KMS-11 (cell line): ENCODE measurements around the gene TNIP1.

Experiments used
- H2AFZ ChIP-seq: fragments of 200-600 bp; sonication (generic); 2 replicates; pipeline ENCODE4 v1.6.1; 2016; ENCODE audit warnings: antibody characterized with exemption, mixed run types, low read depth
- H3K27ac ChIP-seq: fragments of 200-600 bp; sonication (generic); 2 replicates; pipeline ENCODE4 v1.6.1; 2016; ENCODE audit warnings: mild to moderate bottlenecking, mixed run types
- H3K27me3 ChIP-seq: fragments of 200-600 bp; sonication (generic); 2 replicates; pipeline ENCODE4 v1.6.1; 2017; ENCODE audit warnings: mild to moderate bottlenecking, low read depth, mixed run types, moderate library complexity; ENCODE audit not compliant: insufficient read depth
- H3K36me3 ChIP-seq: fragments of 200-600 bp; sonication (generic); 2 replicates; pipeline ENCODE4 v1.6.1; 2017; ENCODE audit warnings: mild to moderate bottlenecking, mixed run types; ENCODE audit not compliant: insufficient read depth
- H3K4me1 ChIP-seq: fragments of 200-600 bp; sonication (generic); 2 replicates; pipeline ENCODE4 v1.6.1; 2016; ENCODE audit warnings: mild to moderate bottlenecking, low read depth, mixed run types; ENCODE audit not compliant: poor library complexity, severe bottlenecking
- H3K4me2 ChIP-seq: fragments of 200-600 bp; sonication (generic); 2 replicates; pipeline ENCODE4 v1.7.0; 2016; ENCODE audit warnings: mild to moderate bottlenecking, mixed run types
- H3K4me3 ChIP-seq: fragments of 200-600 bp; sonication (generic); IDR thresholded peaks from 2 replicates; pipeline ENCODE4 v1.6.1; 2017; ENCODE audit warnings: low read depth, low read length, mixed read lengths; ENCODE audit not compliant: insufficient read depth
- H3K79me2 ChIP-seq: fragments of 200-600 bp; sonication (generic); 2 replicates; pipeline ENCODE4 v1.6.1; 2016; ENCODE audit warnings: low read depth, mixed run types; ENCODE audit not compliant: insufficient read depth
- H3K9ac ChIP-seq: fragments of 200-600 bp; sonication (generic); 2 replicates; pipeline ENCODE4 v1.6.1; 2016; ENCODE audit warnings: mild to moderate bottlenecking, mixed run types
- H4K20me1 ChIP-seq: fragments of 200-600 bp; sonication (generic); 2 replicates; pipeline ENCODE4 v1.6.1; 2016; ENCODE audit warnings: mild to moderate bottlenecking, mixed run types; ENCODE audit not compliant: insufficient read depth
- TF ChIP-seq, protein P1 (sequence below): fragments of 200-600 bp; sonication (generic); conservative IDR thresholded peaks from 2 replicates; pipeline ENCODE4 v1.6.1; 2017; ENCODE audit warnings: low read depth, mild to moderate bottlenecking, antibody characterized with exemption, low read length, moderate library complexity, mixed read lengths

The TNIP1 gene

GRCh38 chr5:151014680-151015343 is 66.0 kb downstream of the TNIP1 start:
- Histone ChIP-seq H3K36me3 (no peaks in the 10 kb centered on the region), H3K4me3 (no peak overlapping the region), H3K27me3 (no peaks in the 10 kb centered on the region), H3K79me2 (no peaks in the 10 kb centered on the region), H3K27ac (no peak overlapping the region), H3K4me1 (no peaks in the 10 kb centered on the region), H4K20me1 (no peaks in the 10 kb centered on the region), H3K4me2 (no peak overlapping the region), H3K9ac (no peak overlapping the region), H2AFZ (no peak overlapping the region)
- TF ChIP-seq, protein P1, sequence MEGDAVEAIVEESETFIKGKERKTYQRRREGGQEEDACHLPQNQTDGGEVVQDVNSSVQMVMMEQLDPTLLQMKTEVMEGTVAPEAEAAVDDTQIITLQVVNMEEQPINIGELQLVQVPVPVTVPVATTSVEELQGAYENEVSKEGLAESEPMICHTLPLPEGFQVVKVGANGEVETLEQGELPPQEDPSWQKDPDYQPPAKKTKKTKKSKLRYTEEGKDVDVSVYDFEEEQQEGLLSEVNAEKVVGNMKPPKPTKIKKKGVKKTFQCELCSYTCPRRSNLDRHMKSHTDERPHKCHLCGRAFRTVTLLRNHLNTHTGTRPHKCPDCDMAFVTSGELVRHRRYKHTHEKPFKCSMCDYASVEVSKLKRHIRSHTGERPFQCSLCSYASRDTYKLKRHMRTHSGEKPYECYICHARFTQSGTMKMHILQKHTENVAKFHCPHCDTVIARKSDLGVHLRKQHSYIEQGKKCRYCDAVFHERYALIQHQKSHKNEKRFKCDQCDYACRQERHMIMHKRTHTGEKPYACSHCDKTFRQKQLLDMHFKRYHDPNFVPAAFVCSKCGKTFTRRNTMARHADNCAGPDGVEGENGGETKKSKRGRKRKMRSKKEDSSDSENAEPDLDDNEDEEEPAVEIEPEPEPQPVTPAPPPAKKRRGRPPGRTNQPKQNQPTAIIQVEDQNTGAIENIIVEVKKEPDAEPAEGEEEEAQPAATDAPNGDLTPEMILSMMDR = no peak

DNA sequence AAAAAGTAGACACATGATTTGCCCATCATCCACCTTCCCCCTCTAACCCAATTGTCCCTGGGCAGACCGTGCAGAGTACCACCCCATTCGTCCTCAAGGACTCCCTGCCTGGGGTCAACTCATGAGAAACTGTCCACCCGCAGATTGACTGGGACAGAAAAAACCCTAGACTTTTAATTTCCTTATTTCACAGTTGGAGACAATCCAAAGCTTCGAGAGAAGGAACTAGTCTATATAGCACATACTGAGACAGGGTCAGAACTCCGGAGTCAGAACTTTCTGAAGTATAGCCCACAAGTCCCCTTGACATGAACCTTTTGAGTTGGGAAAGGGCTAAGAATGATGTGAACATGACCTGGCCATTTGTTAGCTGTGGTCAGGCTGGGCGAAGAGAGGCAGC is 68.0 kb downstream of the TNIP1 start:
- H3K9ac ChIP-seq = no peak overlapping the region
- no peak overlapping the region for H3K27ac ChIP-seq
- no peaks in the 10 kb centered on the region for H3K36me3 ChIP-seq
- H3K4me2 ChIP-seq = no peak overlapping the region
- no peaks in the 10 kb centered on the region for H3K79me2 ChIP-seq
- no peak overlapping the region for H3K4me3 ChIP-seq
- H4K20me1 ChIP-seq = no peaks in the 10 kb centered on the region
- H3K4me1 ChIP-seq = no peaks in the 10 kb centered on the region
- no peak overlapping the region for H2AFZ ChIP-seq
- no peaks in the 10 kb centered on the region for H3K27me3 ChIP-seq
- TF ChIP-seq, protein P1 = no peak

GRCh38 chr5:151008906-151009305 is 71.9 kb downstream of the TNIP1 start:
- H3K4me2 ChIP-seq = no peak overlapping the region
- TF ChIP-seq, protein P1 = no peak
- H4K20me1 ChIP-seq = no peaks in the 10 kb centered on the region
- no peaks in the 10 kb centered on the region for H3K4me1 ChIP-seq
- H3K79me2 ChIP-seq = no peaks in the 10 kb centered on the region
- no peak overlapping the region for H3K4me3 ChIP-seq
- H3K36me3 ChIP-seq = no peaks in the 10 kb centered on the region
- H2AFZ ChIP-seq = no peak overlapping the region
- no peaks in the 10 kb centered on the region for H3K27me3 ChIP-seq
- no peak overlapping the region for H3K9ac ChIP-seq
- H3K27ac ChIP-seq = no peak overlapping the region

DNA sequence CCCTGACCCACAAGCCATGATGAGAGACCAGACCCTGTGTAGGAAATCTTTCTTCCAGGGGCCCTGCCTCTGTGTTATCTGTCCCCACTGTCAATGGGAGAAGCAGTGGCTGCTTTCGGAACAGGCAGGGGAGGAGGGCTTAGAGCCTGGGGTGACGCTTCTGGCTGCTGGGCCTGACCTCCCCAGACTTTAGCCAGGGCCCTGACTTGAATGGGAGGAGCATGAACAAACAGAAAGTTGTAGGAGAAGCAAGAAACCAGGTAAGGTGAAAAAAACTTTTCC is 72.7 kb downstream of the TNIP1 start:
- Histone ChIP-seq H3K4me3 (no peak overlapping the region), H3K4me1 (no peaks in the 10 kb centered on the region), H3K27me3 (no peaks in the 10 kb centered on the region), H3K9ac (no peak overlapping the region), H4K20me1 (no peaks in the 10 kb centered on the region), H2AFZ (no peak overlapping the region), H3K79me2 (no peaks in the 10 kb centered on the region), H3K36me3 (no peaks in the 10 kb centered on the region), H3K4me2 (no peak overlapping the region), H3K27ac (no peak overlapping the region)
- TF ChIP-seq, protein P1 = no peak
